H7 (cell line): ENCODE data around the gene NEXN. TPM values are rescaled to one million over a fixed set of nuclear protein-coding genes. Genes with fewer than 3 reads are reported as not detected.

Experiments
- DNase-seq: peaks from one replicate; pipeline ENCODE4 v3.0.0; 2012
- H3K27me3 ChIP-seq: 2 replicates; pipeline ENCODE4 v1.6.0; 2011; ENCODE audit warnings: mild to moderate bottlenecking, low read length; ENCODE audit not compliant: control insufficient read depth, insufficient read depth
- H3K36me3 ChIP-seq: replicated peaks from 2 replicates; pipeline ENCODE4 v1.5.1; 2011; ENCODE audit warnings: low read length; ENCODE audit not compliant: control insufficient read depth, insufficient read depth
- H3K4me3 ChIP-seq: 2 replicates; pipeline ENCODE4 v1.5.1; 2011; ENCODE audit warnings: low read depth, mild to moderate bottlenecking, control low read depth, low read length, moderate library complexity; ENCODE audit not compliant: insufficient read depth
- total RNA-seq: library from RNA; depleted of rRNA; stranded (reverse); fragments of >200 nt; shearing (Covaris generic); gene quantifications from 2 replicates; pipeline ENCODE4 v1.2.3, GENCODE V29; 2014

The NEXN gene
- total RNA-seq, 1 experiment from 2014 or later: 0.90 TPM

GRCh38 chr1:77927414-77927813, 39.0 kb downstream of the NEXN start:
- no peak for DNase-seq
- no peak overlapping the region for H3K4me3 ChIP-seq
- H3K27me3 ChIP-seq: no peaks in the 10 kb centered on the region
- no peaks in the 10 kb centered on the region for H3K36me3 ChIP-seq

- no peak for DNase-seq
- Histone ChIP-seq H3K36me3 (no peaks in the 10 kb centered on the region; the same call in 1 of the 2 replicates), H3K27me3 (no peaks in the 10 kb centered on the region), H3K4me3 (no peak overlapping the region)
Observed at GRCh38 chr1:77929806-77930205, 41.4 kb downstream of the NEXN start.

DNA sequence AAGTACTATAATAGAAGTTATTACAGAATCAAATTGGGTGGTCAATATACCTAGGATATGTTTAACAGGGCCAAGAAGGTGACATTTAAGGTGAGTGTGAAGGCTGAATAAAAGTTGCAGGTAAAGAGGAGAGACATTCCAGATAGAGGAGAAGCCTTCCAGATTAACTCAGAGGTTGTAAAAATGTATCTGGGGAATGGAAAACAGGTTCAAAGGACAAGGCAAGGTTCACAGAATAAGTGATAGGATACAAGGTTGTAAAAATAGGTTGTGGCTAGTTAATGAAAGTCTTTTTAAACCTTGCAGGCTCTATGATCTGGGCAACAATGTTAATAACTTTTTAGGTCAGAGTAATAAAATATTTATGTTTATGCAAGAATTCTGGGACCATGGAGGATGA, 50.2 kb downstream of the NEXN start:
- Histone ChIP-seq H3K27me3 (no peaks in the 10 kb centered on the region), H3K4me3 (no peak overlapping the region), H3K36me3 (peaks cover 3% of the 10 kb centered on the region)
- no peak for DNase-seq

DNA sequence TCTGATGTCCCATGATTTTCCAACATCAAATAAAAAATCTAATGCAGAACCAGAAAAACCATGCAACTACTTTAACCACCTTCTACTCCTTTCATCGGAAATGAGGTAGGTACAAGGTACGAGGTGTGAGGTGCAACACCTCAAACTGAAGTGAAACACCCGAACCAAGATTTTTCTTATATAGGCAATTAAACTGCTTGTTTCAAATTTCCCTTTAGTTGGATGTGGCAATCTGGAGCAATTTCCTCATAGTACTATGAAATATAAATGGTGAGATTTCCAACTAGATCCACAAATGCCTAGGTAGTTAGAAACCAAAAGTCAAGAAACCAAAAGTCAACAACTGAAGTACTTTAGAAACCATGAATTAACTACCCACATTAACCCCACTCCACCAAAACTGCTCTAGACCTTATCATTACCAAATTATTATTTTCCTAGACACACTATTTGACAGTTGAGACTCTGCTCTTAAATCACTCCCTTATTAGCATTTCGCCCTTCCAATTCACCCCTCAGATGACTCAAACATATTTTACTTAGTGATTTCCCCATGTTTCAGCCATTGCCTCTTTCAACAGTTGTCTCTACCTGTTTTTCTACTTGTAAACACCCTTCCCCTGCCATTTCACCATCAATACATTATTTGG, 52.6 kb downstream of the NEXN start:
- no peak overlapping the region for H3K4me3 ChIP-seq
- peaks cover 7% of the 10 kb centered on the region; the same call in 1 of the 2 replicates for H3K36me3 ChIP-seq
- H3K27me3 ChIP-seq: no peaks in the 10 kb centered on the region
- DNase-seq: no peak

DNA sequence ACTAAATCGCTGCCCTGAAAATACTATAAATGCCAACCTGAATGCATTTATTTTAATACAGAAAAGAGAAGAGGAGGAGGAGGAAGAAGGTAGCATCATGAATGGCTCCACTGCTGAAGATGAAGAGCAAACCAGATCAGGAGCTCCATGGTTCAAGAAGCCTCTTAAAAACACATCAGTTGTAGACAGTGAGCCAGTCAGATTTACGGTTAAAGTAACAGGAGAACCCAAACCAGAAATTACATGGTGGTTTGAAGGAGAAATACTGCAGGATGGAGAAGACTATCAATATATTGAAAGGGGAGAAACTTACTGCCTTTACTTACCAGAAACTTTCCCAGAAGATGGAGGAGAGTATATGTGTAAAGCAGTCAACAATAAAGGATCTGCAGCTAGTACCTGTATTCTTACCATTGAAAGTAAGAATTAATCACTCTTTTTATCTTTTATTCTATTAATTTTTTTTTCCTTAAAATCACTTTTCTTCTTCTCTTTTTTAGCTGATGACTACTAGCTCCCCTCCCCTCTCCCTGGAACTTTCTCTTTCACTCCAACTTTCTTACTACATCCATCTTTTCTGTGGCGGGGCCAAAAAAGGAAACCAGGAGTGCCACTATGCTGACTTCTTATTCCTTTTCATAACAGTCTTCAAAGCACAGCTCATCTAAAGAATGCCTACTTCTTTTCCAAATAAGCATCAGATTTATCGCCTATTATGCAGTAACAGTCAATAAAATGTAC, 54.1 kb downstream of the NEXN start:
- H3K36me3 ChIP-seq: peaks cover 14% of the 10 kb centered on the region
- DNase-seq: no peak
- no peak overlapping the region for H3K4me3 ChIP-seq
- H3K27me3 ChIP-seq: no peaks in the 10 kb centered on the region

GRCh38 chr1:77945345-77945744, 56.9 kb downstream of the NEXN start:
- Histone ChIP-seq H3K36me3 (peaks cover 21% of the 10 kb centered on the region), H3K27me3 (no peaks in the 10 kb centered on the region), H3K4me3 (no peak overlapping the region)
- DNase-seq: no peak

DNA sequence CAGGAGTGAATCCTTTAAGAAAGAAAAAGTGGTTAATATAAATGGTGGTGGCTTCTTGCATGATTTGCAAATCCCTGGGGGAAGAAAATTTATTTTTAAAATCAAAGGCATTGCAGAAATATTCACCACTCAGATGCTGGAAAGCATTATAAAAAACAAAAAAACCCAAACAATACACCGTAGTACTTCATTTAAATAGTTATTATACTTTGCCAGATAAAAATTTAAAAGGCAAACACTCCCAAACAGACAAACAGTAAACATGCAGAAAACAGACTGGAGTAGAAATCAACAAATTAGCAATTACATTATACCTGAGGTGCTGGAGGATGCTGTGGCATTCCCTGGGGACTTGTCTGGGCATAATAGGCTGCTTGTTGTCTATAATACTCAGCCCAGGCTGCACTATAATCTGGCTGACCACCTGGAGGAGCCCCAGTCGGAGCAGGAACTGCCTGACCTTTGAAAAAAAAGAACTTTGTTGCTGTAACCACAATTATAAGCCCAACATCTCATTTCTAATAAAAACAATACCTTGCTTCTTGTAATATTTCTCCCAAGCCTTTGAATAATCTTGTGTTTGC, 60.5 kb downstream of the NEXN start:
- H3K4me3 ChIP-seq: no peak overlapping the region
- H3K27me3 ChIP-seq: no peaks in the 10 kb centered on the region
- H3K36me3 ChIP-seq: peaks cover 29% of the 10 kb centered on the region
- DNase-seq: no peak

- no peak for DNase-seq
- Histone ChIP-seq H3K36me3 (peaks cover 39% of the 10 kb centered on the region), H3K27me3 (no peaks in the 10 kb centered on the region), H3K4me3 (no peak overlapping the region)
Observed at GRCh38 chr1:77950873-77951272, 62.4 kb downstream of the NEXN start.

DNA sequence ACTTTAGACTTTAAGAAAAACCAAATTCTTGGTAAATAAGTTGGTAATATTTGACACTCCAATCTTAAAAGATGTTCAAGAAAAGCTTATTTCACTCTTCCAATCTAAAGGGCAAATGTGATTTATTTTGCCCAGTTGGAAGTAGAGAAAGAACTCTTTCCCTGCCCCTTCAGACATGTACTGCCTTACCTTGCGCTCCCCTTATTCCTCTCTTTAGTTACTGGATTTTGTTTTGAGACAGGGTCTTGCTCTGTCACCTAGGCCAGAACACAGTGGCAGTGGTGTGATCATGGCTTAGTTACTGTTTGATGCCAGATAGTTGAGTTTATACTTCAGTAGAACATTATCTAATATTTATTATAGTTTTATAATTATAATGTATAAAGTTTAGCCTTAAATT, 62.9 kb downstream of the NEXN start:
- peaks cover 41% of the 10 kb centered on the region for H3K36me3 ChIP-seq
- no peaks in the 10 kb centered on the region for H3K27me3 ChIP-seq
- DNase-seq: no peak
- no peak overlapping the region for H3K4me3 ChIP-seq

DNA sequence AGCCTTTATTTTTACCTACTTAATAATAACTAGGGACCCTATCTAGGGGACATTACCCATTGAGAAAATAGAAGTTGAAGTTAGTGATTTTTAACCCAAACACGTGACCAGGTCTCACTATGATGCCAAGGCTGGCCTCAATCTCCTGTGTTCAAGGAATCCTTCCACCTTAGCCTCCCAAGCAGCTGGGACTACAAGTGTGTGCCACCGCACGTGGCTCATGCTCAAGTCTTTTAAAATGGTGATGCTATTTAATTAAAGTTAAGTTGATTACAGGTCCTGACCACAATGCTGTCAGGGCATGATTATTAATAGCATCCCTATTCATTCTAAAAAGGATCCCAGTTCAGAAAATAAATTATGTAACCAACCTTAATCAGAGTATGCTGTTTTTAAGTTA, 65.5 kb downstream of the NEXN start:
- Histone ChIP-seq H3K36me3 (peaks cover 45% of the 10 kb centered on the region), H3K4me3 (no peak overlapping the region), H3K27me3 (no peaks in the 10 kb centered on the region)
- DNase-seq: no peak

- no peaks in the 10 kb centered on the region for H3K27me3 ChIP-seq
- no peak overlapping the region for H3K4me3 ChIP-seq
- peaks cover 46% of the 10 kb centered on the region for H3K36me3 ChIP-seq
- DNase-seq: no peak
Observed at GRCh38 chr1:77954521-77954920, 66.1 kb downstream of the NEXN start.

DNA sequence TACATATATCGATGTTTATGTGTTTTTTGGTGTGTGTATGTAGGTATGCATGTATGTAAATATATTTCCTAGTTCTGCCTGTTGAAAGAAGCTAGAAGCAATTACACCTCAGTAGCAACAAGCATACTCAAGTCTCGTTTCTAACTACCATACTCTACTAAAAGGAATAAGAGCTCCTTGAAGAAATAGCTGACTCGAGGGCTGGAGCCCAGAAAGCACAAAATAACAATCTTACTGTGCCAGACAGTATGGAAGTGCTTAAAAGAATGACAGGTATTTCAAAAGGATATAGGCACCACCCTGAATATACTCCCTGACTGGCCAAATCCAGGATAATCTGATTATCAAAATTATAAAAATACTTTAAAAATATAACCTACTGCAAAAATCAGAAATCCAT, 67.3 kb downstream of the NEXN start:
- H3K27me3 ChIP-seq: no peaks in the 10 kb centered on the region
- H3K36me3 ChIP-seq: peaks cover 52% of the 10 kb centered on the region
- no peak overlapping the region for H3K4me3 ChIP-seq
- DNase-seq: no peak

GRCh38 chr1:77956464-77956863, 68.0 kb downstream of the NEXN start:
- H3K36me3 ChIP-seq: peaks cover 53% of the 10 kb centered on the region
- H3K4me3 ChIP-seq: no peak overlapping the region
- DNase-seq: no peak
- no peaks in the 10 kb centered on the region for H3K27me3 ChIP-seq

- no peak for DNase-seq
- Histone ChIP-seq H3K27me3 (no peaks in the 10 kb centered on the region), H3K36me3 (peaks cover 60% of the 10 kb centered on the region), H3K4me3 (no peak overlapping the region)
Observed at GRCh38 chr1:77958391-77958790, 70.0 kb downstream of the NEXN start.

DNA sequence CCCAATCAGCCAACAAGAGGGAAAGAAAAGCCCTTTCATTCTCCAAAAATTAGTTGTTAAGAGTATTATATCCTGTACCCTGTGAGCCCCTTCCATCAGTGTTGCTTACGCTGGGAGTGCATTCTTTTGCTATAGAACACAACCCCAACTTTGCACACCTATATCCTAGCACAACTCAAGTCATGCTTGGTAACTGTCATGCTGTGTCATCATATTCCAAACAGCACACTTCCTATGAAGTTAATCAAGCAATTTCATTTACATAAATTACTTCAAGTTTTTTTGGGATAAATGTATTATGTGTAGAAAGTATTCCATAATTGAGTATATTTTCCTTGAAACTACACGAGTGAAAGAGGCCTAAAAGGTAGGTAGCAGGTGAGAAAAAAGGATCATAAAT, 70.4 kb downstream of the NEXN start:
- Histone ChIP-seq H3K4me3 (no peak overlapping the region), H3K27me3 (no peaks in the 10 kb centered on the region), H3K36me3 (peaks cover 62% of the 10 kb centered on the region)
- no peak for DNase-seq
